Activated B cell treated with CpG ODN at 0.5 μM for 24 hours (primary cell): ENCODE measurements around the gene BTBD16. TPM values are rescaled to one million over a fixed set of nuclear protein-coding genes. Genes with fewer than 3 reads are reported as not detected.
A peak's percentile ranks its signal among the peaks of the same experiment; 100 is the strongest.

Experiments used
- ATAC-seq: fragments of 200-7000 bp; cut with Tn5 transposase; one replicate; pipeline ENCODE4 v1.10.0; 2021; ENCODE audit warnings: low read depth, mild to moderate bottlenecking, moderate library complexity
- CTCF ChIA-PET: fragments of 350-600 bp; sonication (Branson Sonifier 250); formaldehyde crosslinking; loops from one replicate; lab custom pipeline; 2021; ENCODE audit warnings: antibody characterized with exemption; lab: Charles Lee
- POLR2A ChIA-PET: fragments of 350-600 bp; sonication (Branson Sonifier 250); formaldehyde crosslinking; loops from one replicate; lab custom pipeline; 2021; ENCODE audit warnings: antibody characterized with exemption; lab: Charles Lee
- DNase-seq: peaks from one replicate; pipeline ENCODE4 v3.0.0; 2022
- H3K27ac Mint-ChIP-seq: one replicate; pipeline ENCODE4 v1.8.0; 2020; ENCODE audit warnings: mixed read lengths
- H3K27me3 Mint-ChIP-seq: one replicate; pipeline ENCODE4 v1.8.0; 2021; ENCODE audit warnings: mixed read lengths
- H3K36me3 Mint-ChIP-seq: one replicate; pipeline ENCODE4 v1.8.0; 2021; ENCODE audit warnings: low read depth, mixed read lengths
- H3K4me1 Mint-ChIP-seq: one replicate; pipeline ENCODE4 v1.8.0; 2021; ENCODE audit warnings: mixed read lengths
- H3K4me3 Mint-ChIP-seq: one replicate; pipeline ENCODE4 v1.8.0; 2020; ENCODE audit warnings: mild to moderate bottlenecking, mixed read lengths
- H3K9me3 Mint-ChIP-seq: one replicate; pipeline ENCODE4 v1.8.0; 2020; ENCODE audit warnings: mixed read lengths
- CTCF ChIP-seq: fragments of 200-600 bp; IDR thresholded peaks from one replicate; pipeline ENCODE4 v1.8.0; 2022; ENCODE audit warnings: antibody characterized with exemption, mild to moderate bottlenecking
- intact Hi-C: fragments of 100-400 bp; cut with micrococcal nuclease; formaldehyde crosslinking; loops from one replicate; pipeline ENCODE4 v1.15.1; 2024
- total RNA-seq: library from RNA; stranded (reverse); gene quantifications from 2 replicates; pipeline ENCODE4 v1.2.3, GENCODE V29; 2022

BTBD16 gene
- total RNA-seq, 1 donor from 2014 or later, result not detected

DNA sequence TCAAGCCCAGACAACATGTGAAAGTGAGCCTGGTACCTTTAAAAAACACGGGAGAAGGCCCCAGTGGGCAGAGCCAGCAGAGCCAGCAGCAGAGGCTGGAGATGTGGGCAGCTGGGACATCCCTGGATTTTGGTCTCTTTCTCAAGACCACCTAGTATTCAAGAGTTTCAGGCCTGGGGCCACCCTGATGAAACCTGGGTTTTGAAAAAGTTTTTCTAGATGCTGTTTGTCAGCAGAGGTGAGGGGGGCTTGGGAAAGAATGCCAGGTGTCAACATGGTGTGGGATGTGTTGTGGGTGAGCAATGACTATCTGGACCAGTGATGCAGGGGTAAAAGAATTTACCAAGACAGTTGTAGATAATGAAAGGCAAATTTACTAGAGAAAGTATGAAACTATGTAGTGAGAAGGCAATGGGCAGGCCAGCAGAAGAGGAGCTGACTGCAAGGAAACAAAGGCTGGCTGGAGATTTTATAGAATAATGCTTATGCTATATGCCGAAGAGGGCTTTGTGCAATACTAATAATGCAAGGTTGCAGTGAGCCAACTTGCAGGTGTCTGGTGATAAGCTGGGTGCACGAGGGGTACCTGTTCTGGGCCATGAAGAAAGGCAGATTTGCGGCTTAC is 75.3 kb downstream of the BTBD16 start:
- peaks cover 27% of the 10 kb centered on the region for H3K4me1 Mint-ChIP-seq
- ChIA-PET CTCF (no interaction called here), POLR2A (no interaction called here)
- no peak overlapping the region for H3K4me3 Mint-ChIP-seq
- ATAC-seq (no peak), DNase-seq (no peak)
- intact Hi-C loops, result no loop called here
- H3K9me3 Mint-ChIP-seq, result no peaks in the 10 kb centered on the region
- H3K27me3 Mint-ChIP-seq, result peaks cover 16% of the 10 kb centered on the region
- TF ChIP-seq CTCF, result no peak
- no peak overlapping the region for H3K27ac Mint-ChIP-seq
- no peaks in the 10 kb centered on the region for H3K36me3 Mint-ChIP-seq

GRCh38 chr10:122347170-122347841 is 76.2 kb downstream of the BTBD16 start:
- H3K4me1 Mint-ChIP-seq, result peaks cover 27% of the 10 kb centered on the region
- no peak for ATAC-seq
- POLR2A ChIA-PET, result no interaction called here
- H3K4me3 Mint-ChIP-seq, result no peak overlapping the region
- H3K9me3 Mint-ChIP-seq, result no peaks in the 10 kb centered on the region
- DNase-seq, result no peak
- no peaks in the 10 kb centered on the region for H3K36me3 Mint-ChIP-seq
- no peak for TF ChIP-seq CTCF
- CTCF ChIA-PET, result interaction anchor here (2.1 kb wide), 1 partner anchor 88 kb away, joined by 8 read pairs; no protein-coding TSS in a partner anchor
- peaks cover 22% of the 10 kb centered on the region for H3K27me3 Mint-ChIP-seq
- intact Hi-C loops, result no loop called here
- no peak overlapping the region for H3K27ac Mint-ChIP-seq

DNA sequence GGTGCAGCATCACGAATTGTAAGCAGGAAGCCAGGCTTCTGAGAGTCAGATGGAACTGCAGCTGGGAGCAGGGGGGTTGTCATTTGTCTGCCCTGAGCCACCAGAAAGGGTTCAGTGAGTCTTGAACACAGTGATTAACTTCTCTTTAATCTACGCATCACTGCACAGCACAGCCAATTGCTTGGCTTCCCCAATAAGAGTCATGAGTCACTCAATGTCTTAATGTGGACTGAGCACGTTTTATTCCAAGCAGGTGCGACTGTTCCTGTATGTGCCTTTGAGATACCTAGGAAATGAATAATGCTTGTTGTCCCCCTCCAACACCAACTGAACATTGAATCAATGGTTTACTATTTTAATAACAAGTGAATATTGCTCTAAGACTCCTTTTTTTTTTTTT is 77.4 kb downstream of the BTBD16 start:
- intact Hi-C loops, result loop anchor here (1.0 kb wide), 1 partner anchor 26 kb away; the partner anchor contains the start of gene PLEKHA1
- peak; percentile 98 for ATAC-seq
- DNase-seq, result no peak
- Mint-ChIP-seq H3K4me3 (no peak overlapping the region), H3K27ac (no peak overlapping the region), H3K36me3 (no peaks in the 10 kb centered on the region), H3K27me3 (peaks cover 31% of the 10 kb centered on the region), H3K4me1 (peaks cover 17% of the 10 kb centered on the region), H3K9me3 (no peaks in the 10 kb centered on the region)
- POLR2A ChIA-PET, result no interaction called here
- CTCF ChIA-PET, result interaction anchor here (2.1 kb wide), 1 partner anchor 87 kb away, joined by 8 read pairs; no protein-coding TSS in a partner anchor
- no peak for TF ChIP-seq CTCF

DNA sequence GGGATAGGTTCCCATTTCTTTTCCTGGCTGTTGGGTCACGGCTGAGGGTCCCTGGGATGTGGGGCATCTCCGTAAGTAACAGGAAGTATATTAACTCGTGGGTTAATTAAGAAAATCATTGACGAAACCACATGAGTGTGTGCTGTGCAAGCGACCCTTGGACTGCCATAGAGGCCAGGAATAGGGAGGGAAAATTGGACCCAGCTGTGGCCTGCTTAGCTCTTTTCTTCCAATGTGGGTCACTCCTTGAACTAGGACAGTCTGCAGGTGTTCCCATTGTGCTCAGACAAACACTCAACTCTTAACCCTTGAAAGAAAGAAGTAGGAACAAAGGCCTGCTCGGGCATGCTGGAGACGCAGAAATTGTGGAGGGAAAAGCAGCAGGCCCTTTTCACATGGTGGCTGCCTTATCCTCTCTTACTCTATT is 77.9 kb downstream of the BTBD16 start:
- ATAC-seq, result no peak
- H3K36me3 Mint-ChIP-seq, result no peaks in the 10 kb centered on the region
- H3K4me3 Mint-ChIP-seq, result no peak overlapping the region
- H3K27me3 Mint-ChIP-seq, result peaks cover 34% of the 10 kb centered on the region
- intact Hi-C loops, result loop anchor here (1.0 kb wide), 1 partner anchor 25 kb away; the partner anchor contains the start of gene PLEKHA1
- TF ChIP-seq CTCF, result no peak
- ChIA-PET CTCF (interaction anchor here (2.1 kb wide), 1 partner anchor 86 kb away, joined by 8 read pairs; no protein-coding TSS in a partner anchor), POLR2A (interaction anchor here (1.0 kb wide), 1 partner anchor 25 kb away, joined by 3 read pairs; the partner anchor contains the start of gene PLEKHA1)
- H3K4me1 Mint-ChIP-seq, result peaks cover 14% of the 10 kb centered on the region
- no peak for DNase-seq
- no peak overlapping the region for H3K27ac Mint-ChIP-seq
- H3K9me3 Mint-ChIP-seq, result no peaks in the 10 kb centered on the region

DNA sequence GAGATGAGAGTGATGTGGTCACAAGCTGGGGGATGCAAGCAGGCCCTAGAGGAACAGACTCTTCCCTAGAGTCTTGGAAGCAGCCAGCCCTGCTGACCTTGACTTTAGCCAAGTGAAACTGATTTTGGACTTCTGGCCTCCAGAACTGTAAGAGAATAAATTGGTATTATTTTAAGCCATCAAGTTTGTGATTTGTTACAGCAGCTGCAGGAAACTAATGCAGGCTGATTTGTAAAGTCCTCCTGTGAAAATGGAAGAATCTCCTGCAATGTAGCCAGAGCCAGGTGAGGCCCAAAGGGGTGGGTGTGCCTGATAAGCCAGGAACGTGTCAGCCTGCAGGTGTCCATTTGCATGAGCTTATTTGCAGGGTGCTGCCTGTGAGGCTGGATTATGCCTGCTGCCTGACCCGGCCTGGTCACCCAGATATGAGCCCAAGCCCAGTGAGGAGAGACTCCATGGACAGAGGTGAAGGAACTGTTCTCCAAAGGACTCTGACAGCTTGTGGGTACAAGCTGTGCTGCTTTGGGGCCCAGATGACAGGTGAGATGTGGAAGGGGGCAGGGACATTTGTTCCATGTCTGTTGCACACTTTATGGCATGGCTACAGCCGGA is 78.8 kb downstream of the BTBD16 start:
- Mint-ChIP-seq H3K36me3 (no peaks in the 10 kb centered on the region), H3K9me3 (no peaks in the 10 kb centered on the region), H3K4me1 (peaks cover 11% of the 10 kb centered on the region), H3K27me3 (peaks cover 36% of the 10 kb centered on the region), H3K4me3 (no peak overlapping the region), H3K27ac (no peak overlapping the region)
- DNase-seq (no peak), ATAC-seq (no peak)
- intact Hi-C loops, result no loop called here
- ChIA-PET CTCF (no interaction called here), POLR2A (interaction anchor here (0.5 to 1.0 kb wide), 2 partner anchors 24 to 28 kb away, joined by 3 to 5 read pairs; partner anchors contain the start of gene PLEKHA1)
- TF ChIP-seq CTCF, result no peak
